IPS-18a (cell line): ENCODE data around the gene PLAC8.
"Not testable (repeated sequence)": the region's sequence is repeated elsewhere in the genome, so short reads cannot be mapped to it uniquely, and the experiment has no call there.

ENCODE experiments used
- H3K27ac ChIP-seq: one replicate; pipeline ENCODE4 v1.5.1; 2013; ENCODE audit warnings: low read length
- H3K27me3 ChIP-seq: one replicate; pipeline ENCODE4 v1.6.1; 2013; ENCODE audit warnings: mild to moderate bottlenecking, low read length; ENCODE audit not compliant: control insufficient read depth, insufficient read depth
- H3K36me3 ChIP-seq: one replicate; pipeline ENCODE4 v1.6.1; 2013; ENCODE audit warnings: low read depth, low read length; ENCODE audit not compliant: control insufficient read depth
- H3K4me1 ChIP-seq: one replicate; pipeline ENCODE4 v1.6.1; 2013; ENCODE audit warnings: low read depth, low read length; ENCODE audit not compliant: control insufficient read depth
- H3K4me3 ChIP-seq: one replicate; pipeline ENCODE4 v1.5.1; 2013; ENCODE audit warnings: low read length
- H3K9ac ChIP-seq: one replicate; pipeline ENCODE4 v1.6.1; 2013; ENCODE audit warnings: mild to moderate bottlenecking, low read length, moderate library complexity
- H3K9me3 ChIP-seq: one replicate; pipeline ENCODE4 v1.6.1; 2013; ENCODE audit warnings: low read depth, low read length; ENCODE audit not compliant: control insufficient read depth

Gene PLAC8

DNA sequence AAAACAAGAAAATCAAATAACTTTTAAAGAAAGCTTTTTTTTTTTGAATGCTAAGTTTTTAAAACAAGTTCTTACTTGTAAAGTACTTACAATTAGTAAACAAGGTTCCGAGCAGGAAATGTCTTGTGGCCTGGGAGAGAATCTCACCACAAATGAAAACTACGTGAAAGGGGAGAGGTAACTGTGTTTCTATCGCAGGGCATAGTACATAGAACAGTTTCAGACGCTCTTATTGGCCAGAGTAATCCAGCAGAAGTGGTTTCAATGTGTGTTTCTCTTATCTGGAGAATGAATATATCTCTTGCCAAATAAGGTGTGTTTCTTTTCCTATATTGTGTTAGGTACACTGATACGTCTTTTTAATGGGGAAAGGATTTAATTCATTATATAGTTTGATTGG lies at the start of gene PLAC8:
Gene PLAC8, minus strand, starts transcription at position 154 of the 400 bp plus-strand sequence. CDS start 6,808 bp downstream, outside the sequence.
- Histone ChIP-seq H3K27me3 (no peaks in the 10 kb centered on the region), H3K9ac (no peak within 1 kb of the TSS), H3K27ac (no peak within 1 kb of the TSS), H3K4me3 (no peak within 1 kb of the TSS), H3K9me3 (no peaks in the 10 kb centered on the region), H3K36me3 (no peaks in the 10 kb centered on the region), H3K4me1 (peaks cover 24% of the 10 kb centered on the region)

GRCh38 chr4:83153417-83153816 lies 38.9 kb upstream of the PLAC8 start:
- H3K27ac ChIP-seq: no peak overlapping the region

DNA sequence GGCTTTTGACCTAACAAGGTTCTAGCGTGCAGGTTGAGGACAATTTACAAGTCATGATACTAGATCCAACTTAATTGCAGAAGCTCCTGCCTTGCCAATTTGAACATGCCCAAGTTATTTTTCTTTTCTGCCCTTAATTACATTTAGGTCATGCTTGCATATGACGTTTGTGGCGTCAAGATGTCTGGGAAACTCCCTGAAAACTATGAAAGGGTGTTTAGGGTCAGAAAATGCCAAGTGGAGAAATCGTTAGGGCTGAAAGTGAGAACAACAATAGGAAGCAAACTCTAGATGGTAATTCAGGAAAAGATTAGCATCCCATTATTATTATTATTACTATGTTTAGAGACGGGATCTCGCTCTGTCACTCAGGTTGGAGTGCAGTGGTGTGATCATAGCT lies 38.2 kb upstream of the PLAC8 start:
- Histone ChIP-seq H3K4me1 (no peaks in the 10 kb centered on the region), H3K9me3 (no peaks in the 10 kb centered on the region), H3K9ac (no peak overlapping the region), H3K4me3 (no peak overlapping the region), H3K36me3 (no peaks in the 10 kb centered on the region), H3K27me3 (no peaks in the 10 kb centered on the region), H3K27ac (no peak overlapping the region)

More at GRCh38 chr4:83153417-83153816, 38.9 kb upstream of the PLAC8 start:
- Histone ChIP-seq H3K4me3 (no peak overlapping the region), H3K9me3 (no peaks in the 10 kb centered on the region), H3K27me3 (no peaks in the 10 kb centered on the region), H3K36me3 (no peaks in the 10 kb centered on the region), H3K4me1 (no peaks in the 10 kb centered on the region), H3K9ac (no peak overlapping the region)

GRCh38 chr4:83151651-83152050 lies 37.1 kb upstream of the PLAC8 start:
- H3K4me3 ChIP-seq: no peak overlapping the region
- H3K27me3 ChIP-seq: no peaks in the 10 kb centered on the region
- no peaks in the 10 kb centered on the region for H3K4me1 ChIP-seq
- H3K27ac ChIP-seq: no peak overlapping the region
- H3K36me3 ChIP-seq: no peaks in the 10 kb centered on the region
- H3K9me3 ChIP-seq: no peaks in the 10 kb centered on the region
- H3K9ac ChIP-seq: no peak overlapping the region

GRCh38 chr4:83150653-83151330 lies 36.3 kb upstream of the PLAC8 start:
- Histone ChIP-seq H3K27ac (no peak overlapping the region), H3K9ac (no peak overlapping the region), H3K9me3 (no peaks in the 10 kb centered on the region), H3K27me3 (no peaks in the 10 kb centered on the region), H3K36me3 (no peaks in the 10 kb centered on the region), H3K4me1 (no peaks in the 10 kb centered on the region), H3K4me3 (no peak overlapping the region)

DNA sequence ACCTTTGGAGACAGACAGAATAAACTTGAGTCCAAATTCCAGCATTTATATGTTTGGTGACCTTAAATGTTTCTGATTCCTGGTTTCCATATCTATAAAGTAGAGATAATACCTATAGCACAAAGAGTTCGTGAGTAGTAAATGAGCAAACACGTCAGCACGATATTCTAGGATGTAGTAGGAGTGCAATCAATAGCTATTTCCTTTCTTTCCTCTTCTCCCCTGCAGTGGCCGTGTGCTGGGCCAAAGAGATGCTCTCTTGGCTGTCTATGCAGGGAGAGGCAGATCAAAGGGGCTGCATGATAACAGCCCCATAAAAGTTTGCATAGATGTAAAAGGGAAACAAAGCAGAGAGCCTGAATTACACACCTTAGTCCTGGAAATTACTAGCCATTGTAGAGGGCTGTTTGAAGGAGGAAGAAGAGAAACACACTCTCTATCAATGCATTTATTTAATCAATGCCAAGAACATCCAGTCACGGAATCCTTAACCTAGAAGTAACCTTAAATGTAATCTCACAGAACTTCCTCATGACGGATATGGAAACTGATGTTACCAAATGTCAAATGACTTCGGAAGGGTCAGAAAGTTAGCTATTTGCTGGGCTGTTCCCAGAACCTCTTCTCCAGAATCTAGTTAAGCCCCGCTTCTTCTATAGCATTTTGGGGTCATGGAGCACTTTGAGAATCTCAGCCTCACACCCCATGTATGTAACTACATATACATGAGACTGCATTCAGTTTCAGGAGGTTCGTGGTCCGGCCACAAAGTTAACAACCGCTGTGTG lies 35.5 kb upstream of the PLAC8 start:
- Histone ChIP-seq H3K4me1 (no peaks in the 10 kb centered on the region), H3K4me3 (no peak overlapping the region), H3K9ac (no peak overlapping the region), H3K27ac (no peak overlapping the region), H3K27me3 (no peaks in the 10 kb centered on the region), H3K36me3 (no peaks in the 10 kb centered on the region), H3K9me3 (no peaks in the 10 kb centered on the region)

GRCh38 chr4:83146841-83147240 lies 32.3 kb upstream of the PLAC8 start:
- Histone ChIP-seq H3K36me3 (no peaks in the 10 kb centered on the region), H3K9ac (no peak overlapping the region), H3K27ac (no peak overlapping the region), H3K9me3 (no peaks in the 10 kb centered on the region), H3K4me1 (no peaks in the 10 kb centered on the region), H3K4me3 (no peak overlapping the region), H3K27me3 (no peaks in the 10 kb centered on the region)

- H3K4me3 ChIP-seq, H3K9ac ChIP-seq: not testable (repeated sequence)
Measured at GRCh38 chr4:83145776-83146175, 31.2 kb upstream of the PLAC8 start.

GRCh38 chr4:83139514-83140156 lies 25.1 kb upstream of the PLAC8 start:
- Histone ChIP-seq H3K27ac (no peak overlapping the region), H3K4me1 (no peaks in the 10 kb centered on the region), H3K36me3 (no peaks in the 10 kb centered on the region), H3K27me3 (no peaks in the 10 kb centered on the region), H3K9me3 (no peaks in the 10 kb centered on the region), H3K4me3 (no peak overlapping the region), H3K9ac (no peak overlapping the region)

More at GRCh38 chr4:83145776-83146175, 31.2 kb upstream of the PLAC8 start:
- H3K27me3 ChIP-seq, H3K27ac ChIP-seq, H3K4me1 ChIP-seq, H3K9me3 ChIP-seq, H3K36me3 ChIP-seq: not testable (repeated sequence)

- Histone ChIP-seq H3K27me3 (no peaks in the 10 kb centered on the region), H3K27ac (no peak overlapping the region), H3K9ac (no peak overlapping the region), H3K4me1 (no peaks in the 10 kb centered on the region), H3K9me3 (no peaks in the 10 kb centered on the region), H3K4me3 (no peak overlapping the region), H3K36me3 (no peaks in the 10 kb centered on the region)
Measured at GRCh38 chr4:83138946-83139345, 24.4 kb upstream of the PLAC8 start.

DNA sequence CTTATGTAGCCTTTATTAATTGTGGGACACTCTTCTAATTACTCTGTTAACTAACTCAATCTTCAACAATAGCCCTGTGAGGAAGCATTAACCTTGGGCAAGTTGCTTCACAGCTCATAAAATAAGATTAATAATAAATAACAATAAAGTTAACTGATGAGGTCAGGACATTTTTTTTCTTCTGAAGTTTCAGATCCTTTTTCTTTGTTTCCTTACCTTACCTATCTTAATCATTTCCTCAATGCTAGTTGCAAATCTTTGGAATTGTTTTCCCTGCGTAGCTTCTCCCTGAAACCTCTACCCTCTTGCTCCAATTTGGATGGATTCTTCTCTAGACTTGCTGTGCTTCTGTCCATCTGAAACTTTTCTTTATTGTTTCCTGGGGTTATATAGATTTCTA lies 17.5 kb upstream of the PLAC8 start:
- no peaks in the 10 kb centered on the region for H3K4me1 ChIP-seq
- H3K9ac ChIP-seq: no peak overlapping the region
- H3K9me3 ChIP-seq: peaks cover 3% of the 10 kb centered on the region
- no peaks in the 10 kb centered on the region for H3K27me3 ChIP-seq
- H3K36me3 ChIP-seq: no peaks in the 10 kb centered on the region
- no peak overlapping the region for H3K27ac ChIP-seq
- no peak overlapping the region for H3K4me3 ChIP-seq
